Stomach (tissue), 9 donors: ENCODE data around the gene RHPN2. TPM values are rescaled to one million over a fixed set of nuclear protein-coding genes. Genes with fewer than 3 reads are reported as not detected.

Experiments
- DNase-seq, 2 donors: peaks; one replicate each; pipeline versions ENCODE4 v3.0.0 to v3.0.0-alpha.2; 2013 to 2019
- H3K27ac ChIP-seq, 5 donors: fragments of 200-600 bp in 4 of 5; sonication (generic) in 4 of 5; one replicate each; pipeline ENCODE4 v1.5.1; 2013 to 2019; ENCODE audit warnings: mild to moderate bottlenecking in 1 of 5, moderate library complexity in 1 of 5
- H3K27me3 ChIP-seq, 3 donors: fragments of 200-600 bp; sonication (generic); one replicate each; pipeline ENCODE4 v1.5.1; 2017 to 2019; ENCODE audit warnings: mixed run types in 1 of 3
- H3K36me3 ChIP-seq, 4 donors: fragments of 200-600 bp; sonication (generic); 1 replicate in 3 of 4; 2 replicates in 1 of 4; pipeline ENCODE4 v1.5.1; 2016 to 2019
- H3K4me1 ChIP-seq, 4 donors: fragments of 200-600 bp; sonication (generic); one replicate each; pipeline ENCODE4 v1.5.1; 2016 to 2019
- H3K4me3 ChIP-seq, 4 donors: fragments of 200-600 bp; sonication (generic) in 3 of 4; one replicate each; pipeline ENCODE4 v1.5.1; 2016 to 2019; ENCODE audit warnings: mild to moderate bottlenecking in 1 of 4
- H3K9me3 ChIP-seq, 4 donors: fragments of 200-600 bp; sonication (generic); one replicate each; pipeline ENCODE4 v1.5.1; 2016 to 2019
- CTCF ChIP-seq, 7 experiments: fragments of 450-650 bp in 4 of 7; fragments of 200-600 bp in 3 of 7; sonication (generic) in 3 of 7; IDR thresholded peaks; one replicate each; pipeline ENCODE4 v1.5.1; 2016 to 2019; ENCODE audit warnings: antibody characterized with exemption in 7 of 7, control low read depth in 2 of 7, mild to moderate bottlenecking in 1 of 7
- EP300 ChIP-seq: sonication (generic); formaldehyde crosslinking; IDR thresholded peaks from one replicate; pipeline ENCODE4 v1.6.1; 2017; ENCODE audit warnings: antibody characterized with exemption
- POLR2A ChIP-seq, 4 donors: fragments of 450-650 bp; IDR thresholded peaks; one replicate each; pipeline ENCODE4 v1.6.1; 2016; ENCODE audit warnings: antibody characterized with exemption in 4 of 4, control low read depth in 2 of 4, mild to moderate bottlenecking in 1 of 4, moderate library complexity in 1 of 4
- POLR2AphosphoS5 ChIP-seq, 3 donors: sonication (generic); formaldehyde crosslinking; IDR thresholded peaks; one replicate each; pipeline ENCODE4 v1.6.1; 2016; ENCODE audit warnings: antibody characterized with exemption in 3 of 3
- WGBS, 5 donors: extraction: QIAGEN DNeasy Blood & Tissue Kit in 3 of 5; methylation state at CpG; one replicate each; pipeline versions ENCODE4 v1.1.5 to v1.1.7; 2013 to 2018; 5-methylcytosine and 5-hydroxymethylcytosine counted together
- intact Hi-C: fragments of 100-400 bp; cut with DNase I; formaldehyde crosslinking; loops from one replicate; pipeline ENCODE4 v1.15.1; 2023; ENCODE audit warnings: low total_unique reads
- polyA plus RNA-seq, 3 donors: library from polyadenylated mRNA; stranded (reverse); fragments of 200-250 nt; gene quantifications; one replicate each; pipeline ENCODE4 v1.2.3, GENCODE V29; 2013
- total RNA-seq, 5 donors: library from RNA; depleted of rRNA; stranded (reverse); fragments of >200 nt; gene quantifications; one replicate each; pipeline versions ENCODE4 v1.1.0 to v1.2.3, GENCODE V29; 2014 to 2016
- donor health status: healthy with polysubstance abuse.
- donor health status: Bipolar disorder and iron deficiency.
- donor health status: healthy.

The RHPN2 gene
- total and polyA plus RNA-seq, 8 donors = 2.4 to 73.5 (median 36.0) TPM

GRCh38 chr19:33060586-33060985, 4.1 kb downstream of the RHPN2 start:
- Histone ChIP-seq H3K27ac (no peak overlapping the region), H3K36me3 (no peaks in the 10 kb centered on the region), H3K27me3 (peaks cover 0 to 40% (median 24%) of the 10 kb centered on the region in 3 donors), H3K4me3 (no peak overlapping the region), H3K4me1 (peaks cover 26 to 44% (median 32%) of the 10 kb centered on the region in 4 donors), H3K9me3 (no peaks in the 10 kb centered on the region)
- WGBS, 5 donors = 76 to 87% (median 80%) methylated on average over 5 of the region's 5 CpGs
- no peak for DNase-seq
- TF ChIP-seq POLR2A (IDR thresholded peaks at IDR 0.05) (no peak), CTCF (IDR thresholded peaks at IDR 0.05) (no peak), EP300 (no peak), POLR2AphosphoS5 (IDR thresholded peaks at IDR 0.05) (no peak)
- intact Hi-C loops = no loop called here

GRCh38 chr19:33055718-33056117, 9.0 kb downstream of the RHPN2 start:
- 16 to 46% (median 32%) methylated on average over 2 of the region's 2 CpGs for WGBS, 5 donors
- TF ChIP-seq POLR2A (IDR thresholded peaks at IDR 0.05) (no peak), EP300 (no peak), CTCF (IDR thresholded peaks at IDR 0.05) (no peak), POLR2AphosphoS5 (IDR thresholded peaks at IDR 0.05) (no peak)
- DNase-seq = no peak
- H3K27me3 ChIP-seq = no peaks in the 10 kb centered on the region
- no peaks in the 10 kb centered on the region for H3K9me3 ChIP-seq
- no peaks in the 10 kb centered on the region for H3K36me3 ChIP-seq
- H3K27ac ChIP-seq = peak overlapping the region in 4 of 5 donors; percentile 17 to 84 (median 54)
- H3K4me3 ChIP-seq = no peak overlapping the region
- intact Hi-C loops = no loop called here
- H3K4me1 ChIP-seq = peaks cover 15 to 51% (median 31%) of the 10 kb centered on the region in 4 donors

GRCh38 chr19:33054623-33055022, 10.1 kb downstream of the RHPN2 start:
- peak in 1 of 2 donors; percentile 90 for DNase-seq
- intact Hi-C loops = no loop called here
- no peaks in the 10 kb centered on the region for H3K36me3 ChIP-seq
- H3K27me3 ChIP-seq = no peaks in the 10 kb centered on the region
- H3K27ac ChIP-seq = peak overlapping the region in 4 of 5 donors; percentile 67 to 84 (median 75)
- peaks cover 15 to 53% (median 32%) of the 10 kb centered on the region in 4 donors for H3K4me1 ChIP-seq
- TF ChIP-seq CTCF (IDR thresholded peaks at IDR 0.05) (no peak), EP300 (no peak), POLR2A (IDR thresholded peaks at IDR 0.05) (no peak), POLR2AphosphoS5 (IDR thresholded peaks at IDR 0.05) (peak in 2 of 3 donors; percentile 61 to 73)
- H3K9me3 ChIP-seq = no peaks in the 10 kb centered on the region
- H3K4me3 ChIP-seq = no peak overlapping the region
- 31 to 73% (median 44%) methylated on average over 2 to 8 of the region's 8 CpGs for WGBS, 5 donors

GRCh38 chr19:33052352-33052972, 12.2 kb downstream of the RHPN2 start:
- Histone ChIP-seq H3K36me3 (no peaks in the 10 kb centered on the region), H3K27me3 (no peaks in the 10 kb centered on the region), H3K4me1 (peaks cover 24 to 58% (median 38%) of the 10 kb centered on the region in 4 donors), H3K27ac (peak overlapping the region; percentile 52 to 84 (median 67)), H3K4me3 (no peak overlapping the region), H3K9me3 (no peaks in the 10 kb centered on the region)
- TF ChIP-seq POLR2AphosphoS5 (IDR thresholded peaks at IDR 0.05) (peak in 2 of 3 donors; percentile 21 to 63), CTCF (IDR thresholded peaks at IDR 0.05) (no peak)
- peak; percentile 37 to 69 for DNase-seq
- intact Hi-C loops = no loop called here
- 28 to 45% (median 40%) methylated on average over 8 of the region's 8 CpGs for WGBS, 5 donors
